K562 (cell line): ENCODE data around the gene TMEM132D. TPM values are rescaled to one million over a fixed set of nuclear protein-coding genes. Genes with fewer than 3 reads are reported as not detected.

Source experiments
- ATAC-seq: fragments of 200-7000 bp; cut with Tn5 transposase; 3 replicates; pipeline ENCODE4 v1.9.1; 2020; ENCODE audit warnings: moderate library complexity
- BruUV-seq: library from RNA; stranded (reverse); fragments of 400-500 nt; replicated peaks from 2 replicates; lab custom pipeline; 2021; lab: Mats Ljungman, UMichigan
- CTCF ChIA-PET: fragments of 300-600 bp; formaldehyde crosslinking; extraction: SDS; loops from one replicate; lab custom pipeline; 2021; ENCODE audit warnings: low intra/inter-chr PET ratio; lab: Yijun Ruan, JAX
- POLR2A ChIA-PET: fragments of 300-600, 350-650 bp; sonication (Branson Sonifier 250); formaldehyde crosslinking; extraction: SDS; loops from one replicate; lab custom pipeline; 2021; ENCODE audit warnings: antibody characterized with exemption, inconsistent platforms; lab: Yijun Ruan, JAX
- DNase-seq, 4 experiments: peaks; one replicate each; pipeline versions ENCODE4 v3.0.0 to v3.0.0-alpha.2; 2011 to 2018; ENCODE audit warnings: low spot score in 3 of 4, mixed read lengths in 3 of 4; ENCODE audit errors: extremely low read depth in 1 of 4
- FAIRE-seq: peaks from 2 replicates; lab custom pipeline; 2011; peaks lifted over from hg19 to GRCh38; lab: Jason Lieb, UNC
- H2AFZ ChIP-seq: 2 replicates; pipeline ENCODE4 v1.6.0; 2011; ENCODE audit warnings: low read depth, low read length, control low read depth, inconsistent platforms
- H3K27ac ChIP-seq: fragments of 200-600 bp; 3 replicates; pipeline ENCODE4 v1.8.0; 2011; ENCODE audit warnings: low read depth, mild to moderate bottlenecking, control low read depth, inconsistent platforms, low read length, moderate library complexity, mixed read lengths; ENCODE audit errors: extremely low read depth
- H3K27me3 ChIP-seq, 2 experiments: fragments of 300-600 bp in 1 of 2; 2 replicates in 1 of 2; 3 replicates in 1 of 2; pipeline versions ENCODE4 v1.6.0 to v1.8.0; 2011; ENCODE audit warnings: inconsistent platforms in 2 of 2, low read length in 2 of 2, mild to moderate bottlenecking in 1 of 2, mixed read lengths in 1 of 2, moderate library complexity in 1 of 2; ENCODE audit not compliant: control insufficient read depth in 2 of 2, insufficient read depth in 2 of 2
- H3K36me3 ChIP-seq: fragments of 300-600 bp; 3 replicates; pipeline ENCODE4 v1.8.0; 2011; ENCODE audit warnings: mild to moderate bottlenecking, low read length, inconsistent platforms; ENCODE audit not compliant: control insufficient read depth, insufficient read depth
- H3K4me1 ChIP-seq, 2 experiments: fragments of 200-600 bp in 1 of 2; replicated peaks in 1 of 2; 2 replicates in 1 of 2; 3 replicates in 1 of 2; pipeline versions ENCODE4 v1.5.1 to v1.8.0; 2011; ENCODE audit warnings: inconsistent platforms in 2 of 2, low read length in 2 of 2, mild to moderate bottlenecking in 1 of 2, mixed read lengths in 1 of 2, moderate library complexity in 1 of 2; ENCODE audit not compliant: control insufficient read depth in 2 of 2, insufficient read depth in 2 of 2
- H3K4me2 ChIP-seq: 2 replicates; pipeline ENCODE4 v1.6.1; 2011; ENCODE audit warnings: low read length, control low read depth, inconsistent platforms, mixed read lengths; ENCODE audit not compliant: insufficient read depth
- H3K4me3 ChIP-seq: fragments of 200-600 bp; sonication (generic), shearing (Covaris generic); 2 replicates; pipeline ENCODE4 v1.5.1; 2016; ENCODE audit warnings: control low read depth, inconsistent platforms
- H3K79me2 ChIP-seq: fragments of 200-600 bp; 3 replicates; pipeline ENCODE4 v1.8.0; 2011; ENCODE audit warnings: low read length, inconsistent platforms; ENCODE audit not compliant: control insufficient read depth, insufficient read depth
- H3K9ac ChIP-seq, 2 experiments: 2 replicates each; pipeline versions ENCODE4 v1.6.0 to v1.6.1; 2011; ENCODE audit warnings: low read depth in 2 of 2, low read length in 2 of 2, control low read depth in 1 of 2, inconsistent platforms in 1 of 2, mild to moderate bottlenecking in 1 of 2, mixed read lengths in 1 of 2; ENCODE audit not compliant: insufficient read depth in 1 of 2
- H3K9me1 ChIP-seq: one replicate; pipeline ENCODE4 v1.6.0; 2011; ENCODE audit warnings: inconsistent platforms, mild to moderate bottlenecking, low read length, moderate library complexity; ENCODE audit not compliant: control insufficient read depth, insufficient read depth
- H3K9me3 ChIP-seq: replicated peaks from 2 replicates; pipeline ENCODE4 v1.5.1; 2011; ENCODE audit warnings: low read depth, low read length, inconsistent platforms; ENCODE audit not compliant: control insufficient read depth, insufficient read depth
- H4K20me1 ChIP-seq: replicated peaks from 2 replicates; pipeline ENCODE4 v1.6.1; 2011; ENCODE audit warnings: low read length, inconsistent platforms, mixed read lengths; ENCODE audit not compliant: control insufficient read depth, insufficient read depth
- BRF1 ChIP-seq: IDR thresholded peaks from 3 replicates; pipeline ENCODE4 v1.6.1; 2011; ENCODE audit warnings: borderline replicate concordance, mild to moderate bottlenecking; ENCODE audit not compliant: insufficient read length; ENCODE audit errors: extremely low read depth
- CEBPG ChIP-seq, 3 experiments: fragments of 200-800 bp in 1 of 3; sonication (Bioruptor generic) in 1 of 3; sonication (generic) in 1 of 3; formaldehyde crosslinking in 1 of 3; IDR thresholded peaks in 2 of 3; conservative IDR thresholded peaks in 1 of 3; 2 replicates each; pipeline versions ENCODE4 v1.6.1 to v1.8.0; 2016 to 2022; ENCODE audit warnings: missing compliant biosample characterization in 2 of 3, missing genetic modification characterization in 2 of 3, mild to moderate bottlenecking in 1 of 3, missing genetic modification reagents in 1 of 3
- ZBTB11 ChIP-seq, 3 experiments: fragments of 200-800 bp in 1 of 3; fragments of 250-450 bp in 1 of 3; fragments of 450-650 bp in 1 of 3; sonication (Bioruptor Pico) in 1 of 3; sonication (Bioruptor generic) in 1 of 3; formaldehyde crosslinking in 1 of 3; IDR thresholded peaks; 2 replicates each; pipeline versions ENCODE4 v1.6.1 to v1.8.0; 2016 to 2022; ENCODE audit warnings: mild to moderate bottlenecking in 2 of 3, missing genetic modification characterization in 2 of 3, missing compliant biosample characterization in 1 of 3, moderate library complexity in 1 of 3
- ZC3H11A ChIP-seq: IDR thresholded peaks from 2 replicates; pipeline ENCODE4 v1.6.1; 2012; ENCODE audit warnings: low read depth, low read length, improper control_type of control experiment
- ZC3H4 ChIP-seq: sonication (generic); formaldehyde crosslinking; IDR thresholded peaks from 2 replicates; pipeline ENCODE4 v1.9.0; 2021; ENCODE audit warnings: missing genetic modification reagents, borderline replicate concordance
- whole genome bisulfite sequencing: fragments of 100-300 bp; shearing (Covaris generic); methylation state at CpG from one replicate; pipeline ENCODE4 v1.1.6; 2016; ENCODE audit warnings: low coverage, mixed read lengths; ENCODE audit not compliant: insufficient coverage; ENCODE audit errors: missing lambda C conversion rate; 5-methylcytosine and 5-hydroxymethylcytosine counted together
- in situ Hi-C: fragments of 300-500 bp; cut with MboI; formaldehyde crosslinking; loops from 4 replicates; pipeline ENCODE4 v1.15.0; 2018; ENCODE audit warnings: inconsistent platforms, mixed read lengths
- intact Hi-C: fragments of 100-400 bp; cut with micrococcal nuclease; formaldehyde crosslinking; loops from 2 replicates; pipeline ENCODE4 v1.14.2; 2022
- polyA plus RNA-seq, 8 experiments: library from polyadenylated mRNA; depleted of rRNA in 4 of 8; stranded (reverse) in 5 of 8; unstranded in 3 of 8; fragments of >200 nt; fragmentation: Nextera tagmentation in 2 of 8; fragmentation: Illumina TruSeq in 1 of 8; extraction: Ambion mirVana in 2 of 8; extraction: Trizol in 1 of 8; gene quantifications; 2 replicates each; pipeline versions ENCODE4 v1.2.1 to v1.2.3, GENCODE V29; 2011 to 2014; ENCODE audit warnings: inconsistent platforms in 1 of 8, missing spikeins in 1 of 8
- total RNA-seq, 7 experiments: library from RNA; depleted of rRNA in 6 of 7; stranded (reverse); fragments of >200 nt in 6 of 7; fragmentation: Illumina TruSeq in 2 of 7; extraction: Trizol in 2 of 7; gene quantifications; 2 replicates each; pipeline versions ENCODE4 v1.2.1 to v1.2.3, GENCODE V29; 2011 to 2021; ENCODE audit warnings: low replicate concordance in 1 of 7

The TMEM132D gene
- total and polyA plus RNA-seq, 9 of the 15 experiments (the other 6 are each of a cell fraction or from before 2014, with no cell fraction given): not detected

DNA sequence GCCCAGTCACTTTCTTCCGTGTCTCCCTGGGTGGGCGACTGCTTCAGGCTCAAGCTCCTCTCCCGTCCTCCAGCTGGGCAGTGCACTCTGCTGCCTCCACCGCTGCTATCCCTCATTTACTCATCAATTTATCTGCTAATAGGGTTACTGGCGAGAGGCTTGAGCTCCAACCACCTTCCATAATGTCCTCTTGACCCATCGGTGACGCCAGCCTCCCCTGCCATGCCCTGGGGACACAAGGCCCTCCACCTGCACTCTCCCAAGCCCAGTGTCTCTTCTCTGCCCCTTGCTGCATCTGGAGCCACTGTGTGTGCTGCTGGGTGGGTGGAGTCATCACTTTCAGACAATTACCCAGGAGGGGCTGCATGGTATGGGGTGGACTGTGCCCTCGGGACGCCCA lies 78.5 kb downstream of the TMEM132D start (continued):
- TF ChIP-seq BRF1 (no peak), CEBPG (CRISPR knock-in tag; IDR thresholded peaks at IDR 0.05) (no peak), CEBPG (tag; conservative IDR thresholded peaks at IDR 0.05 in 1 of 2, IDR thresholded peaks at IDR 0.05 in 1 of 2) (no peak)

- H3K9ac ChIP-seq: no peak overlapping the region
- ChIA-PET CTCF (no interaction called here), POLR2A (no interaction called here)
- no peak overlapping the region for H3K27ac ChIP-seq
- ATAC-seq (no peak), DNase-seq (no peak), FAIRE-seq (no peak)
- intact Hi-C loops: no loop called here
- no TSS peak for BruUV-seq
- no peaks in the 10 kb centered on the region for H3K27me3 ChIP-seq
- H3K79me2 ChIP-seq: no peaks in the 10 kb centered on the region
- no peaks in the 10 kb centered on the region for H3K36me3 ChIP-seq
- in situ Hi-C loops: no loop called here
- H3K4me1 ChIP-seq: no peaks in the 10 kb centered on the region
- no peak overlapping the region for H2AFZ ChIP-seq
- H4K20me1 ChIP-seq: no peaks in the 10 kb centered on the region; the same call in 1 of the 2 replicates
- 3% methylated on average over 5 of the region's 5 CpGs for WGBS
- no peak overlapping the region for H3K4me2 ChIP-seq
- no peaks in the 10 kb centered on the region for H3K9me1 ChIP-seq
- H3K9me3 ChIP-seq: no peaks in the 10 kb centered on the region; the same call in 1 of the 2 replicates
- no peak overlapping the region for H3K4me3 ChIP-seq
- TF ChIP-seq ZC3H11A (no peak), ZC3H4 (CRISPR knock-in tag) (no peak), ZBTB11 (CRISPR knock-in tag; IDR thresholded peaks at IDR 0.05) (no peak)
Measured at GRCh38 chr12:129821964-129822363, 81.9 kb downstream of the TMEM132D start.
